Vagina (tissue), 2 donors: Measurements from ENCODE around the gene ACY1.

Source experiments
- CTCF ChIP-seq, 3 experiments: fragments of 450-650 bp in 2 of 3; fragments of 200-600 bp in 1 of 3; sonication (generic) in 1 of 3; IDR thresholded peaks; one replicate each; pipeline ENCODE4 v1.5.1; 2017 to 2019; ENCODE audit warnings: antibody characterized with exemption in 3 of 3, mild to moderate bottlenecking in 2 of 3, moderate library complexity in 2 of 3
- POLR2A ChIP-seq, 2 donors: fragments of 450-650 bp; IDR thresholded peaks; one replicate each; pipeline ENCODE4 v1.6.1; 2017; ENCODE audit warnings: antibody characterized with exemption in 2 of 2, mild to moderate bottlenecking in 2 of 2, moderate library complexity in 2 of 2
- POLR2AphosphoS5 ChIP-seq, 2 donors: sonication (generic); formaldehyde crosslinking; IDR thresholded peaks; one replicate each; pipeline ENCODE4 v1.9.0; 2017; ENCODE audit warnings: antibody characterized with exemption in 2 of 2, mild to moderate bottlenecking in 2 of 2, low read depth in 1 of 2; ENCODE audit not compliant: insufficient read depth in 1 of 2

DNA sequence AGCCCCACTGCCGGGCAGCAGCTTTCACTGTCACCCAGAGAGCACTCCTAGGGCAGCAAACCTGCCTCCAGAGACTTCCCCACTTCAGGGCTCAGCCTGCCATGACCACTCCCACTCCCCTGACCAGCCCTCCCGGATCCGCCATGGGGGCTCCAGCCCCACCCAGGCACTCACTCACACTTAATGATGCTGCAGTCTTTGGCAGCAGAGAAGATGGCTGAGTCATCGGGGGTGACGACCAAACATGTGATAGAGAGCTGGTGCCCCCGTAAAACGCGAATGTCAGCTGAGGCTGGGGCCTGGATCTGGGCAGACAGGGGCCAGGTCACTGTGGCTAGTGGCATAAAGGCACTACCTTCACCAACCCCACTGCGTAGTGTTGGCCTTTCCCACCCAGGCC is 46.3 kb upstream of the ACY1 start:
- no peak for TF ChIP-seq POLR2A (IDR thresholded peaks at IDR 0.05)
- TF ChIP-seq CTCF (IDR thresholded peaks at IDR 0.05): no peak
- no peak for TF ChIP-seq POLR2AphosphoS5 (IDR thresholded peaks at IDR 0.05; ENCODE audit: insufficient read depth in 1 of 2, low read depth in 1 of 2)
